Measurements from ENCODE around the gene POR. TPM values are rescaled to one million over a fixed set of nuclear protein-coding genes. Genes with fewer than 3 reads are reported as not detected.

The POR gene
- total and polyA plus RNA-seq, 4 donors, result 116 to 973 (median 474) TPM

DNA sequence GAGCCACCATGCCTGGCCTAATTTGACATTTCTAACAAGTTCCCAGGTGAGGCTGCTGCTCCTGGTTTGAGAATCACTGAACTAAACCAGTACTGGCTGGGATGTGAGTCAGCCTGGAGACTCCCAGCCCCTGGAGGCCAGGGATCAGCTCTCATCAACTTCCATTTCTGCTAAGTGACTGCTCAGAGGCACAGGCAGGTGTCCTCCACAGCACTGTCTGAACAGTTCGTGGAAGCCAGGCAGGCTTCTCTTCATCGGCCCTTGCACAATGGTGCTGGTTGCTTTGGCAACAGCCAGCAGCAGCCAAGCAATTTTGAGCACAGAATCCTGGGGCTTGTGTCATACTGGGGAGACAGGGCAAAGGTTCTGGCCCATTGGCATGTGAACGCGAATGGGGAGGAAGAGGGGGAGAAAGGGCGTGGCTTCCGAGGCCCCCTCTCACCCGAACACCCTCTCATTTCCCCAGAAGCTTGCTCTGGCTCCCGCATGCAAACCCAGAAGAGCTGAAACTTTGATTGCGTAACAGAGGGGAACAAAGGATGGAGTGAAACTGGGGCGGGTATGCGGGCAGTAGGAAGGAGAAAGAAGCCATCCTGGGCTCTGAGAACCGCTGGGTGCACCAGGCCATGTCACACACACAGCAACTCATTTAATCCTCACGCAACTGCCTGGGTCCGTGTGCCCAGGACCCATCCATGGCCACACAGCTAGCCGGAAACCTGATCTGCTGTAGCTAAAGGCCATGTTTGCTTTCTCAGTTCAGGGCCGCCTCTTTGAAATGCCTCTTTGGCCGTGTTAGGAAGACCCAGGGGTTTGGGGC, 9.0 kb upstream of the POR start:
- Histone ChIP-seq H3K36me3 (ENCODE audit: control insufficient read depth in 4 of 4, insufficient read depth in 3 of 4, low read depth in 1 of 4, low read length in 3 of 4) (no peaks in the 10 kb centered on the region), H3K27me3 (ENCODE audit: control insufficient read depth in 4 of 4, insufficient read depth in 4 of 4, low read length in 3 of 4) (no peaks in the 10 kb centered on the region), H3K27ac (ENCODE audit: low read depth in 1 of 2, low read length in 2 of 2) (peak overlapping the region; percentile 88 to 91), H3K4me3 (ENCODE audit: low read depth in 1 of 3, low read length in 3 of 3) (no peak overlapping the region), H3K9me3 (ENCODE audit: control insufficient read depth in 4 of 4, low read length in 3 of 4) (no peaks in the 10 kb centered on the region), H3K9ac (ENCODE audit: low read depth in 1 of 2, low read length in 2 of 2) (peak overlapping the region in 1 of 2 donors; percentile 51), H3K4me1 (ENCODE audit: control insufficient read depth in 4 of 4, insufficient read depth in 4 of 4, low read length in 3 of 4) (peaks cover 8 to 27% (median 16%) of the 10 kb centered on the region in 4 donors)
- DNase-seq (ENCODE audit: low spot score), result peak; percentile 65
- WGBS, result 20% methylated on average over 17 of the region's 17 CpGs
- TF ChIP-seq FOXA2 (IDR thresholded peaks at IDR 0.05), result peak; percentile 44
- TF ChIP-seq, protein P1, sequence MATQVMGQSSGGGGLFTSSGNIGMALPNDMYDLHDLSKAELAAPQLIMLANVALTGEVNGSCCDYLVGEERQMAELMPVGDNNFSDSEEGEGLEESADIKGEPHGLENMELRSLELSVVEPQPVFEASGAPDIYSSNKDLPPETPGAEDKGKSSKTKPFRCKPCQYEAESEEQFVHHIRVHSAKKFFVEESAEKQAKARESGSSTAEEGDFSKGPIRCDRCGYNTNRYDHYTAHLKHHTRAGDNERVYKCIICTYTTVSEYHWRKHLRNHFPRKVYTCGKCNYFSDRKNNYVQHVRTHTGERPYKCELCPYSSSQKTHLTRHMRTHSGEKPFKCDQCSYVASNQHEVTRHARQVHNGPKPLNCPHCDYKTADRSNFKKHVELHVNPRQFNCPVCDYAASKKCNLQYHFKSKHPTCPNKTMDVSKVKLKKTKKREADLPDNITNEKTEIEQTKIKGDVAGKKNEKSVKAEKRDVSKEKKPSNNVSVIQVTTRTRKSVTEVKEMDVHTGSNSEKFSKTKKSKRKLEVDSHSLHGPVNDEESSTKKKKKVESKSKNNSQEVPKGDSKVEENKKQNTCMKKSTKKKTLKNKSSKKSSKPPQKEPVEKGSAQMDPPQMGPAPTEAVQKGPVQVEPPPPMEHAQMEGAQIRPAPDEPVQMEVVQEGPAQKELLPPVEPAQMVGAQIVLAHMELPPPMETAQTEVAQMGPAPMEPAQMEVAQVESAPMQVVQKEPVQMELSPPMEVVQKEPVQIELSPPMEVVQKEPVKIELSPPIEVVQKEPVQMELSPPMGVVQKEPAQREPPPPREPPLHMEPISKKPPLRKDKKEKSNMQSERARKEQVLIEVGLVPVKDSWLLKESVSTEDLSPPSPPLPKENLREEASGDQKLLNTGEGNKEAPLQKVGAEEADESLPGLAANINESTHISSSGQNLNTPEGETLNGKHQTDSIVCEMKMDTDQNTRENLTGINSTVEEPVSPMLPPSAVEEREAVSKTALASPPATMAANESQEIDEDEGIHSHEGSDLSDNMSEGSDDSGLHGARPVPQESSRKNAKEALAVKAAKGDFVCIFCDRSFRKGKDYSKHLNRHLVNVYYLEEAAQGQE (IDR thresholded peaks at IDR 0.05), result peak; percentile 69
- TF ChIP-seq, protein P2, sequence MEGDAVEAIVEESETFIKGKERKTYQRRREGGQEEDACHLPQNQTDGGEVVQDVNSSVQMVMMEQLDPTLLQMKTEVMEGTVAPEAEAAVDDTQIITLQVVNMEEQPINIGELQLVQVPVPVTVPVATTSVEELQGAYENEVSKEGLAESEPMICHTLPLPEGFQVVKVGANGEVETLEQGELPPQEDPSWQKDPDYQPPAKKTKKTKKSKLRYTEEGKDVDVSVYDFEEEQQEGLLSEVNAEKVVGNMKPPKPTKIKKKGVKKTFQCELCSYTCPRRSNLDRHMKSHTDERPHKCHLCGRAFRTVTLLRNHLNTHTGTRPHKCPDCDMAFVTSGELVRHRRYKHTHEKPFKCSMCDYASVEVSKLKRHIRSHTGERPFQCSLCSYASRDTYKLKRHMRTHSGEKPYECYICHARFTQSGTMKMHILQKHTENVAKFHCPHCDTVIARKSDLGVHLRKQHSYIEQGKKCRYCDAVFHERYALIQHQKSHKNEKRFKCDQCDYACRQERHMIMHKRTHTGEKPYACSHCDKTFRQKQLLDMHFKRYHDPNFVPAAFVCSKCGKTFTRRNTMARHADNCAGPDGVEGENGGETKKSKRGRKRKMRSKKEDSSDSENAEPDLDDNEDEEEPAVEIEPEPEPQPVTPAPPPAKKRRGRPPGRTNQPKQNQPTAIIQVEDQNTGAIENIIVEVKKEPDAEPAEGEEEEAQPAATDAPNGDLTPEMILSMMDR (IDR thresholded peaks at IDR 0.05; ENCODE audit: low read depth, low read length, missing input control), result no peak
- TF ChIP-seq MAX (IDR thresholded peaks at IDR 0.05), result peak; percentile 82
- peak in 1 of 2 donors; percentile 17 for TF ChIP-seq GABPA (IDR thresholded peaks at IDR 0.05 in 1 of 2, conservative IDR thresholded peaks at IDR 0.05 in 1 of 2)
- peak; percentile 77 for TF ChIP-seq NR2F2 (IDR thresholded peaks at IDR 0.05)
- TF ChIP-seq EGR1 (IDR thresholded peaks at IDR 0.05; ENCODE audit: low read depth in 2 of 2), result peak; percentile 12 to 64
- peak; percentile 68 for TF ChIP-seq ZBTB33 (IDR thresholded peaks at IDR 0.05)
- TF ChIP-seq RAD21 (IDR thresholded peaks at IDR 0.05), result peak; percentile 52 to 62
- TF ChIP-seq HNF4G (IDR thresholded peaks at IDR 0.05), result peak; percentile 75
- TF ChIP-seq TAF1 (conservative IDR thresholded peaks at IDR 0.05), result peak; percentile 62
- TF ChIP-seq JUND (IDR thresholded peaks at IDR 0.05), result peak; percentile 53 to 74
- peak; percentile 90 for TF ChIP-seq YY1 (IDR thresholded peaks at IDR 0.05)
- peak; percentile 71 for TF ChIP-seq ATF3 (IDR thresholded peaks at IDR 0.05)
- TF ChIP-seq FOXA1 (IDR thresholded peaks at IDR 0.05), result peak; percentile 54
- TF ChIP-seq HNF4A (conservative IDR thresholded peaks at IDR 0.05), result peak; percentile 86 to 92
- peak; percentile 84 to 96 for TF ChIP-seq RXRA (IDR thresholded peaks at IDR 0.05)
- peak; percentile 94 for TF ChIP-seq SP1 (IDR thresholded peaks at IDR 0.05)

Measured in liver (tissue), 9 donors.